HG03139 (cell line): ENCODE data around the gene BID.

Experiments used
- ATAC-seq: cut with Tn5 transposase; IDR thresholded peaks from one replicate; pipeline ENCODE4 v1.9.1; 2021; ENCODE audit not compliant: unreplicated experiment

The BID gene

DNA sequence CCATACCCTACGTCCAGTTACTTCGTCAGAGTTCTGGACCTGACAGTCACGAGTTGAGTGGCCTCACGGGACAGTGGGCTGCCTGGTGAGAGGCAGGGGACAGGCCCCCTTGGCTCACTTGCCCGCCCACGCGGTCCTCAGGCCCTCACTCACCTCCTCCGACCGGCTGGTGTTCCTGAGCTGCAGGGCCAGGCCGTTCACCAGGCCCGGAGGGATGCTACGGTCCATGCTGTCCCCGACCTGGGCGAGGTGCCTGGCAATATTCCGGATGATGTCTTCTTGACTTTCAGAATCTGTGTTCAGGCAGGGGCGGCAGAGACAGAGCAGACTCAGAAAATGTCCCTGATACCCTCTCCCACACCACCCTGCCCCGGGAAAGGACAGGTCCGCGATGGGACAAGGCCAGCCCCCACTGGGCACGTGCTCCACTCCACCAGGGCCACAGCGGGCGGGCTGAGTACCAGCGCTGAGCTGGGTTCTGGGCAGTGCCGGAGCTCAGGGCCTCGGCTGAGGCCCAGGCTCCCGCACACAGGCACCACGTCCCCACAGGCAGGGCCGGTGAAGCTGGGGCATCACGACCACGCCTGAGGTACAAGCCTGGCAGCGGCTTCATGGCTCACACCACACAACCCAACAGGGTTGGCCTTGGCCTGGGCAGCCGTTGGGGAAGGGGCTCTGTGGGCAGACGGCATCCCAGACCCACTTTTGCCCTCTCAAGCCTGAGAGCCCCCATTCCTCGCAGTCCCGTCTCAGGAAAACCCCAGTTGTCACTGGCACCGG, 34.9 kb downstream of the BID start:
- ATAC-seq: no peak

- no peak for ATAC-seq
Measured at GRCh38 chr22:17738386-17739128, 35.7 kb downstream of the BID start.

GRCh38 chr22:17734187-17734586, 40.1 kb downstream of the BID start:
- no peak for ATAC-seq

DNA sequence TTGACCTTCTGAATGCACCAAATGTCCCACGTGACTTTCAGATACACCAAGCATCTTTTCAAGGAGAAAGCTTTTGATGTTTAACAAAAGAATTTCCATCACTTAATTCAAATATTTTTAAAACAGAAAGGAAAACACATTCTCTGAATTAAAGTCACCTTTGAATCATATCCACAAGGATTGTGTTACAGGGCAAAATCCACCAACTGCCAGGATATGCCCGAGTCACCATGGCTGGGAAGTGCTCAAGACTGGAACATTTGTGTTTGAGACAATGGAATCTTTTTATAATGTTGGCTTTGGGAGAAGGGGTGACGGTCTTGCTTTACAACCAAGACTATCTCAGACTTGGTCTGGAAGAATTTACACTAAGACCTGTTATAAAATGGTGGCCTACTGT, 40.8 kb downstream of the BID start:
- ATAC-seq: no peak

DNA sequence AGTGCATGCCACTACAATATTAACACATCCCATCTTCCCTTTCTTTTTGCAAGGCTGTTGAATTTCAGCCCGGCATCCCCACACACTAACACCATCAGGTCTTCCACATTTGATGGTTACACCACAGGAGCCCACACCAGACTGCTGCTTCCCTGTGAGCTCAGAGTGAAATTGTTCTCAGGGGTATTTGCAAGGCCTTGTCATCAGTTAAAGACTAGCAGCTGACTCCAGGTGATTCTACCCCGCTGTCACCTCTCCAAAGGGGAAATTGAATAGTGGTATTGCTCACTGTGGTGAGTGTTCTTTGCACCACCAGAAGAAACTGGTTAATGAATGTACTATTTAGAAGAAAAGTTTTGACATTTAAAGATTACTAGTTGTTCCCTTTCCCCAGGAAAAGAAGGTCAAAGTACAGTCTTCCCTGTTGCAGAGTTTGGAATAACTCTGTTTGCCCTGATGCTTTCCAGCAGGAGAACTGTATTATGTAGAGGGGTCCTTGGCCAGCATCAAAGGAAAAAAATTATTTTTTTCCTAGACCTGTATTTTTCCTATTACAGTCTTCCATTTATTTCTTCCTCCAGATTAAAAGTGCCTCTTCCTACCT, 41.9 kb downstream of the BID start:
- ATAC-seq: no peak

- no peak for ATAC-seq
Measured at GRCh38 chr22:17729561-17729960, 44.7 kb downstream of the BID start.

DNA sequence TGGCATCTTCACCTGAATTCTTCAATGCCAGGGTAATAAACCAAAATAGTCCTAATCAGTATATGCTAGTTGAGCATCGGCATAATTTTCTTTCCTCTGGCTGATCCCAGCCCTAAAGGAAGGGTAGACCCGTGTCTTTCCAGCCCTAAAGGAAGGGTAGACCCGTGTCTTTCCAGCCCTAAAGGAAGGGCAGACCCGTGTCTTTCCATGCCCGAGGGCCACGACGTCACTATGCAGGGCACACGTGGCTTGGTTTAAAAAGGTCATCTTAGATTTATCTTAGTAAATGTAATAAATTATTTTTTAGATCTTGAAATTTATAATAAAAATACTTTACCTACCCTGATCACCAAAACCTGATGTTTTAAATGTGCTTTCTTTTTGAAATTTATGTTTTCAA, 45.5 kb downstream of the BID start:
- ATAC-seq: no peak

DNA sequence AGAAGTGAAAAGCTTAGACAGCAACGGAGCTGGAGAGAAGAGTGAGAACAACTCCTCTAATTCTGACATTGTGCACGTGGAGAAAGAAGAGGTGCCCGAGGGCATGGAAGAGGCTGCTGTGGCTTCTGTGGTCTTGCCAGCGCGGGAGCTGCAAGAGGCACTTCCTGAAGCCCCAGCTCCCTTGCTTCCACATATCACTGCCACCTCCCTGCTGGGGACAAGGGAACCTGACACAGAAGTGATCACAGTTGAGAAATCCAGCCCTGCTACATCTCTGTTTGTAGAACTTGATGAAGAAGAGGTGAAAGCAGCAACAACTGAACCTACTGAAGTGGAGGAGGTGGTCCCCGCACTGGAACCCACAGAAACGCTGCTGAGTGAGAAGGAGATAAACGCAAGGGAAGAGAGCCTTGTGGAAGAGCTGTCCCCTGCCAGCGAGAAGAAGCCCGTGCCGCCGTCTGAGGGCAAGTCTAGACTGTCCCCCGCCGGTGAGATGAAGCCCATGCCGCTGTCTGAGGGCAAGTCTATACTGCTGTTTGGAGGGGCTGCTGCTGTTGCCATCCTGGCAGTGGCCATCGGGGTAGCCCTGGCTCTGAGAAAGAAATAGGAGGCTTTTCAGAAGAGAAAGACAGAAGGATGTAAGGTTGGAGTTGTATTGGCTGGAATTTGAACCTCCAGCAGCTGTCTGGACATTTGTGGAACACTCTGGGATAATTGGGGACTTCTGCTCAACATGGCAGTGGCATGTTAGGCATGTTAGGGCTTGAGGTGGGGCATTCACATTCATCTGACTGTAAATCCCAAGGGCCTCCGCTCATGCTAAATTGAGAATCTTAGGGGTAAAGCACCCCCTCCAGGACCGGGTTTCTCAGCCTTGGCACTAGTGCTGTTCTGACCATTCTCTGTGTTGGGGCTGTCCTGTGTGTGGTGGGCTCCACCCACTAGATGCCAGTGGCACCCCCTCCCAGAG, 47.1 kb downstream of the BID start:
- ATAC-seq: no peak

DNA sequence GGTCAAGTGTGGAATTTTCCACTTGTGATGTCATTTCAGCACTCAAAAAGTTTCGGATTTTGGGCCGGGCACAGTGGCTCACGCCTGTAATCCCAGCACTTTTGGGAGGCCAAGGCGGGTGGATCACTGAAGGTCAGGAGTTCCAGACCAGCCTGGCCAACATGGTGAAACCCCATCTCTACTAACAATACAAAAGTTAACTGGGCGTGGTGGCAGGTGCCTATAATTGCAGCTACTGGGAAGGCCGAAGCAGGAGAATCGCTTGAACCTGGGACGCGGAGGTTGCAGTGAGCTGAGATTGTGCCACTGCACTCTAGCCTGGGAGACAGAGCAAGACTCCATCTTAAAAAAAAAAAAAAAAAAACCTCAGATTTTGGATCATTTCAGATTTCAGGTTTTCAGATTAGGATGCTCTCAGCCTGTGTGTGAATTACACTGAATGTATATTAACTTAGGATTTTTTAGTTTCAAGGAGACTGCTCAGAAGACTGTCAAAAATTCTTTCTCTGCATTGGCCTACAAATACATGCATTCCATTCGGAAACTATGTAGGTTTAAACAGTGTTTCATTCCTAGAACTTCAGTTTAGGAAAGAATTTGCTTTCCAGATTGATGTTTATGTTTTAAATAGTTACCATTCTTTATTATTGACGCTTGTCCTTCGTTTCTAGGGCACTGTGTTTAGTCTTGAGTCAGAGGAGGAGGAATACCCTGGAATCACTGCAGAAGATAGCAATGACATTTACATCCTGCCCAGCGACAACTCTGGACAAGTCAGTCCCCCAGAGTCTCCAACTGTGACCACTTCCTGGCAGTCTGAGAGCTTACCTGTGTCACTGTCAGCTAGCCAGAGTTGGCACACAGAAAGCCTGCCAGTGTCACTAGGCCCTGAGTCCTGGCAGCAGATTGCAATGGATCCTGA, 48.0 kb downstream of the BID start:
- no peak for ATAC-seq

- no peak for ATAC-seq
Measured at GRCh38 chr22:17725500-17725796, 48.8 kb downstream of the BID start.

- no peak for ATAC-seq
Measured at GRCh38 chr22:17724678-17725499, 49.4 kb downstream of the BID start.

- no peak for ATAC-seq
Measured at GRCh38 chr22:17724241-17724640, 50.0 kb downstream of the BID start.

- no peak for ATAC-seq
Measured at GRCh38 chr22:17719911-17720310, 54.4 kb downstream of the BID start.

- ATAC-seq: no peak
Measured at GRCh38 chr22:17717708-17718107, 56.6 kb downstream of the BID start.

- ATAC-seq: no peak
Measured at GRCh38 chr22:17716529-17716928, 57.7 kb downstream of the BID start.

- no peak for ATAC-seq
Measured at GRCh38 chr22:17712441-17712840, 61.8 kb downstream of the BID start.

GRCh38 chr22:17710023-17710422, 64.2 kb downstream of the BID start:
- ATAC-seq: no peak

DNA sequence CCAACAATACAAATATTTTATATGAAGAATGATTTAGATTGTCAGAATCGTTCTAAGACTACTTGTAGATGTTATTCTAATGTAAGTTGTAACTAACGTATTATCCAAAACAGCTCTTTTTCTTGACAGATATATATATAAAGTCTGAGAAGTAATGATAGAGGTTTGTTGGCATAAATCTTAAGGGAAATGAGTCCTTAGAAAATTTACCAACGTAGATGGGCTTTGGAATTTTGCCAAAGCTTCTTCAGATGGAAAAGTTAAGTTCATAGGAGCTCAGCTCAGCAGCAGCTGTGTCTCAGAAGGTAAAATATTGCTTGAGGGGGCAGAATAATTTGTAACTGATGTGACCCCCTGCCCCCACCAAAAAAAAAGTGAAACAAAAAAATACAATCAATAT, 66.7 kb downstream of the BID start:
- ATAC-seq: no peak

- ATAC-seq: no peak
Measured at GRCh38 chr22:17706947-17707346, 67.3 kb downstream of the BID start.
